ENCODE results near the gene UBAP1. TPM values are rescaled to one million over a fixed set of nuclear protein-coding genes. Genes with fewer than 3 reads are reported as not detected.

The UBAP1 gene
- total and polyA plus RNA-seq, 2 experiments from 2014 or later, result 17.4 to 20.7 TPM

DNA sequence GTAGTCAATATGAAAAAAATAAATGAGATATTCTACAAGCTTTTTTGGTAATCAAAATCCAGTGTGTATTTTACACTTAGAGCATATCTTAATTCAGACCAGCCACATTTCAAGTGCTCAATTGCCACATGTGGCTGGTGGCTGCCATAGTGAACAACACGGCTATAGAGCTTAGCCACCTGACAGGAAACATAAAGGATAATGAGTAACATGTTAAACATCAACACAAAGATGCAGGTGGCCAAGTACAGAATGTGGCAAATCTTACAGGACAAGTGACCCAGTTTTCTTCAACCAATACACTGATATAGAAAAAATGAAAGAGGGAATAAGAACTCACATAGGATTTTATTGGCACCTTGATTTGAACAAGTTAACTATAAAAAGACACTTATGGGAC is 88.8 kb downstream of the UBAP1 start:
- Histone ChIP-seq H4K20me1 (replicated peaks; ENCODE audit: insufficient read depth) (no peaks in the 10 kb centered on the region), H2AFZ (no peak overlapping the region), H3K79me2 (replicated peaks; ENCODE audit: insufficient read depth) (no peaks in the 10 kb centered on the region), H3K4me3 (no peak overlapping the region), H3K36me3 (ENCODE audit: insufficient read depth) (no peaks in the 10 kb centered on the region), H3K4me1 (ENCODE audit: insufficient read depth) (no peaks in the 10 kb centered on the region), H3K27ac (ENCODE audit: low read depth) (no peak overlapping the region), H3K9me2 (ENCODE audit: insufficient read depth) (no peaks in the 10 kb centered on the region), H3K27me3 (ENCODE audit: insufficient read depth) (no peaks in the 10 kb centered on the region), H3F3A (replicated peaks; ENCODE audit: low read depth) (no peaks in the 10 kb centered on the region), H3K4me2 (no peak overlapping the region)
- no peaks in the 10 kb centered on the region for H3K4me1 Mint-ChIP-seq
- H3K9me3 Mint-ChIP-seq, result no peaks in the 10 kb centered on the region
- no peaks in the 10 kb centered on the region; the same call in 2 of the 3 replicates for H3K36me3 Mint-ChIP-seq (ENCODE audit: low read depth)
- DNase-seq (ENCODE audit: low spot score) (no peak), ATAC-seq (no peak)
- no peak overlapping the region for H3K27ac Mint-ChIP-seq
- TF ChIP-seq EZH2 (IDR thresholded peaks at IDR 0.05; ENCODE audit: low read depth, unreplicated experiment) (no peak), STAT1 (IDR thresholded peaks at IDR 0.05; ENCODE audit: unreplicated experiment) (no peak), JUNB (IDR thresholded peaks at IDR 0.05; ENCODE audit: unreplicated experiment) (no peak), CREB1 (CRISPR knock-in tag; IDR thresholded peaks at IDR 0.05; ENCODE audit: low read depth) (no peak), POLR2AphosphoS5 (IDR thresholded peaks at IDR 0.05; ENCODE audit: low read depth) (no peak), ZNF114 (CRISPR knock-in tag; IDR thresholded peaks at IDR 0.05) (no peak), NANOG (IDR thresholded peaks at IDR 0.05; ENCODE audit: borderline replicate concordance) (no peak)
- TF ChIP-seq, protein P1, sequence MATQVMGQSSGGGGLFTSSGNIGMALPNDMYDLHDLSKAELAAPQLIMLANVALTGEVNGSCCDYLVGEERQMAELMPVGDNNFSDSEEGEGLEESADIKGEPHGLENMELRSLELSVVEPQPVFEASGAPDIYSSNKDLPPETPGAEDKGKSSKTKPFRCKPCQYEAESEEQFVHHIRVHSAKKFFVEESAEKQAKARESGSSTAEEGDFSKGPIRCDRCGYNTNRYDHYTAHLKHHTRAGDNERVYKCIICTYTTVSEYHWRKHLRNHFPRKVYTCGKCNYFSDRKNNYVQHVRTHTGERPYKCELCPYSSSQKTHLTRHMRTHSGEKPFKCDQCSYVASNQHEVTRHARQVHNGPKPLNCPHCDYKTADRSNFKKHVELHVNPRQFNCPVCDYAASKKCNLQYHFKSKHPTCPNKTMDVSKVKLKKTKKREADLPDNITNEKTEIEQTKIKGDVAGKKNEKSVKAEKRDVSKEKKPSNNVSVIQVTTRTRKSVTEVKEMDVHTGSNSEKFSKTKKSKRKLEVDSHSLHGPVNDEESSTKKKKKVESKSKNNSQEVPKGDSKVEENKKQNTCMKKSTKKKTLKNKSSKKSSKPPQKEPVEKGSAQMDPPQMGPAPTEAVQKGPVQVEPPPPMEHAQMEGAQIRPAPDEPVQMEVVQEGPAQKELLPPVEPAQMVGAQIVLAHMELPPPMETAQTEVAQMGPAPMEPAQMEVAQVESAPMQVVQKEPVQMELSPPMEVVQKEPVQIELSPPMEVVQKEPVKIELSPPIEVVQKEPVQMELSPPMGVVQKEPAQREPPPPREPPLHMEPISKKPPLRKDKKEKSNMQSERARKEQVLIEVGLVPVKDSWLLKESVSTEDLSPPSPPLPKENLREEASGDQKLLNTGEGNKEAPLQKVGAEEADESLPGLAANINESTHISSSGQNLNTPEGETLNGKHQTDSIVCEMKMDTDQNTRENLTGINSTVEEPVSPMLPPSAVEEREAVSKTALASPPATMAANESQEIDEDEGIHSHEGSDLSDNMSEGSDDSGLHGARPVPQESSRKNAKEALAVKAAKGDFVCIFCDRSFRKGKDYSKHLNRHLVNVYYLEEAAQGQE (IDR thresholded peaks at IDR 0.05; ENCODE audit: unreplicated experiment), result no peak
- TF ChIP-seq, protein P2, sequence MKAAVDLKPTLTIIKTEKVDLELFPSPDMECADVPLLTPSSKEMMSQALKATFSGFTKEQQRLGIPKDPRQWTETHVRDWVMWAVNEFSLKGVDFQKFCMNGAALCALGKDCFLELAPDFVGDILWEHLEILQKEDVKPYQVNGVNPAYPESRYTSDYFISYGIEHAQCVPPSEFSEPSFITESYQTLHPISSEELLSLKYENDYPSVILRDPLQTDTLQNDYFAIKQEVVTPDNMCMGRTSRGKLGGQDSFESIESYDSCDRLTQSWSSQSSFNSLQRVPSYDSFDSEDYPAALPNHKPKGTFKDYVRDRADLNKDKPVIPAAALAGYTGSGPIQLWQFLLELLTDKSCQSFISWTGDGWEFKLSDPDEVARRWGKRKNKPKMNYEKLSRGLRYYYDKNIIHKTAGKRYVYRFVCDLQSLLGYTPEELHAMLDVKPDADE (IDR thresholded peaks at IDR 0.05), result no peak
- no peak overlapping the region for H3K4me3 Mint-ChIP-seq
- peaks cover 4% of the 10 kb centered on the region for H3K27me3 Mint-ChIP-seq (ENCODE audit: insufficient read depth, low read depth, poor library complexity)

DNA sequence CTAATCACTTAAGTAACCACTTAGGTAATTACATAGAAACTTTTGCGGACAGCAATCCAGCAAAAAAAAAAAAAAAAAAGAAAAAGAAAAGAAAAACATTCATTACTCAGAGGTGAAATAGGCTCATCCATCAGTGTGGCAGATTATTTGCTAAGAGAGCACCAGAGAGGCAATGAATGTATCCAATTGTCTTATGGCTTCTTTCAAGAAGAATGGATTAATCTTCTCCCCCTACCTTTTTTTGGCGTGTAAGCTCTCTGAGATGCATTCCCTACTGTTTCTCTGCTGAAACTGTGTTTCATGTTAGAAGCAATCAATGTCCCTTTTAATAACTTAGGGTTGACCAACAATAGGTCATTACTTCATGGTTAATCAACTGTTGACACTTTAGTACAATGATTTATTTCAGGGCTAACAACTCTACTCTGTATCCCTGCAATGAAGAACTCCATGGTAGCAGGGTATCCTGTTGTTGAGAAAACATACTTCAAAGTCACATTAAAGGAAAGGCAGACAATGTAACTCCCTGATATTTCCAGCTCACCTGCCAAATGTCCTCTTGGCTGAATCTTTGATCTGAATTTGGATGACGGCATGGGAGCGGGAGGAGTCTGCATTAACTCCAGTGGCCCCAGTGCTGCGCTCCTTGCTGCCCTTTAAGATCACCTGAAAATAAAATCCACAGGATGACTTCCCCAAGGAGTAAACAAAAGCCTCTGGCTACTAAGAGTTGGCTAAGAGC is 92.6 kb downstream of the UBAP1 start:
- Histone ChIP-seq H3K4me2 (no peak overlapping the region), H3K4me1 (ENCODE audit: insufficient read depth) (no peaks in the 10 kb centered on the region), H3K27ac (ENCODE audit: low read depth) (no peak overlapping the region), H3K4me3 (no peak overlapping the region), H3K9me2 (ENCODE audit: insufficient read depth) (no peaks in the 10 kb centered on the region), H3F3A (replicated peaks; ENCODE audit: low read depth) (no peaks in the 10 kb centered on the region), H4K20me1 (replicated peaks; ENCODE audit: insufficient read depth) (no peaks in the 10 kb centered on the region), H3K27me3 (ENCODE audit: insufficient read depth) (no peaks in the 10 kb centered on the region), H3K79me2 (replicated peaks; ENCODE audit: insufficient read depth) (no peaks in the 10 kb centered on the region), H2AFZ (no peak overlapping the region), H3K36me3 (ENCODE audit: insufficient read depth) (no peaks in the 10 kb centered on the region)
- Mint-ChIP-seq H3K27ac (no peak overlapping the region), H3K4me3 (no peak overlapping the region), H3K9me3 (no peaks in the 10 kb centered on the region), H3K4me1 (no peaks in the 10 kb centered on the region), H3K27me3 (ENCODE audit: insufficient read depth, low read depth, poor library complexity) (no peaks in the 10 kb centered on the region), H3K36me3 (ENCODE audit: low read depth) (no peaks in the 10 kb centered on the region)
- DNase-seq (ENCODE audit: low spot score), result no peak
- no peak for TF ChIP-seq EZH2 (IDR thresholded peaks at IDR 0.05; ENCODE audit: low read depth, unreplicated experiment)
- ATAC-seq, result no peak
